GM21786 (cell line): ENCODE data around the gene SLC18A3.

Experiments
- ATAC-seq: cut with Tn5 transposase; IDR thresholded peaks from one replicate; pipeline ENCODE4 v1.9.1; 2021; ENCODE audit not compliant: unreplicated experiment

Gene SLC18A3

GRCh38 chr10:49625411-49625810 is 15.3 kb downstream of the SLC18A3 start:
- no peak for ATAC-seq

DNA sequence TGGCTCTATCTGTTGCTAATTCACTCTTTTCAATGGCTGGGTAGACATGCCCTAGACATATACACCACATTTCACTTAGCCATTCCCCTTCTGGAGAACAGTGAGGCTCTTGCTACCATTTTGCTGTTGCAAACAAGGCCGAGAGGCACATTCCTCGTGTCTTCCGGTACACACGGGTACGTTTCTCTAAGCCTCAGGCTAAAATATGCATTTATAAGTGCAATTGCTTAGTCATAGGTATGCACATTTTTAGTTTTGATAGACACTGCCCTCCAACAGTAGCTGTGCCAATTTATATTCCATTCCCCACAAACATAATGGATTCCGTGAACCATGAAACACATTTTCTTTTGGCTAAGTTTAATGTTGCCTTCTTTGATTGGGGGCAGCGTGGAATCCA is 16.9 kb downstream of the SLC18A3 start:
- ATAC-seq: no peak

DNA sequence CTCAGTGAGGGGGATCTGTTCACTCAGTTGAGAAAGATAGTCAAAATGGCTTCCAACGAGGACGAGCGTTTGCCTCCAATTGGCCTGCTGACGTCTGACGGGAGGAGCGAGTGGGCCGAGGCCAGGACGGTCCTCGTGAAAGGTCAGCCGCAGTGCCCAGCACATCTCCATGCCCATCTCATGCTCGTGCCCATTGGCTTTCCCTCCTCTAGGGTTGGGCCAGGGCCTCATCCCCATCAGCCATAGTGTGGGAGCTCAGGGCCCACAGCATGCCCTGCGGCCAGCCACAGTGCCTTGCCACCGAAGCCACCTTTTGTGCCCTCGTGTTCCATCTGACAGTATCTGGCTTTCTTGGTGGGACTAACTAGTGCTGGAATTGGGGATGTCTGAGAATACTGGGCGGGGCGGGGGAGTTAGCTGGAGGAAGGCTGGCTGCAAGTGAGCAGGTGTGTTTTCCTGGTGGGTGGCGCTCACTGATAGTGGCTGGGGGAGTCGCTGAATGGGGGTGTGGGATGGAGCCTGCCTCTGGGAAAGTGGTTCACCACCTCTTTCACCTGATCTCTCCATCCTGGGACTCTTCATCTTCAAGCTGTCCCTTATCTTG is 17.6 kb downstream of the SLC18A3 start:
- ATAC-seq: no peak

DNA sequence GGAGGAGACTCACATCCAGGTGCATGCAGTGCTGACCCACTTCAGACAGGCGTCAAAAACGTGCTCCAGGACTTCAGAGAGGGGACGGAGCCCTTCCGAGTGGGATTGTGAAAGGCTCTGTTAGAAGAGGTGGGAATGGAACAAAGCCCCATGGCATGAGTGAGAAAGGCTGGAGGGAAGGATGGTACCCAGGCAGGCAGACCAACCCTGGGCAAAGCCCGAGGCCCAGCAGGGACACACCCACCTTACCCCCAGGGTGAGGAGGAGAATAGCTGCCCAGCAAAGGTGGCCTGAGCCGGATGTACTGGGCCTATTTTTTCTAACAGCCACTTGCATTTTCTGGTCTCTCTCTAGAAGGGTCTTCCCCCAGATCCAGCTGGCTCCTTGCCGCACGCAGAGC is 18.5 kb downstream of the SLC18A3 start:
- no peak for ATAC-seq

GRCh38 chr10:49629431-49629881 is 19.3 kb downstream of the SLC18A3 start:
- no peak for ATAC-seq

DNA sequence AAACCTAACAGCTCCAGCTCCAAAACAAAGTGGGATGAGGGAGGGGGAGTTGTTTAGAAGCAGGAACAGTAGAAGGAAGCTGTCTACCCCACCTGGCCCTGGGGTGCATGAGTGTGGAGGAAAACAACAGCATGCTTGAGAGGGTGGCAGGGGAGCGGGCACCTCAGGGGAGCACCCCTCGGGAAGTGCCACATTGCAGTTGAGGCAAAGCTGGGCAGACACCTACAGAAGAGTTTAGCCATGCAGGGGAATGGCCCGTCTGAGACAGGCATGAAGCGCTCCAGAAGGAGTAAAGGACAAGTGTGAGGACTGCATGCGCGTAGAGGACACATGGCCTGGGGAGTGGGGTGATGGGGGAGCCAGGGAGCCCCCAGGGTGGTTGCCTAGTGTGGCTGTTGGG is 21.9 kb downstream of the SLC18A3 start:
- ATAC-seq: no peak

DNA sequence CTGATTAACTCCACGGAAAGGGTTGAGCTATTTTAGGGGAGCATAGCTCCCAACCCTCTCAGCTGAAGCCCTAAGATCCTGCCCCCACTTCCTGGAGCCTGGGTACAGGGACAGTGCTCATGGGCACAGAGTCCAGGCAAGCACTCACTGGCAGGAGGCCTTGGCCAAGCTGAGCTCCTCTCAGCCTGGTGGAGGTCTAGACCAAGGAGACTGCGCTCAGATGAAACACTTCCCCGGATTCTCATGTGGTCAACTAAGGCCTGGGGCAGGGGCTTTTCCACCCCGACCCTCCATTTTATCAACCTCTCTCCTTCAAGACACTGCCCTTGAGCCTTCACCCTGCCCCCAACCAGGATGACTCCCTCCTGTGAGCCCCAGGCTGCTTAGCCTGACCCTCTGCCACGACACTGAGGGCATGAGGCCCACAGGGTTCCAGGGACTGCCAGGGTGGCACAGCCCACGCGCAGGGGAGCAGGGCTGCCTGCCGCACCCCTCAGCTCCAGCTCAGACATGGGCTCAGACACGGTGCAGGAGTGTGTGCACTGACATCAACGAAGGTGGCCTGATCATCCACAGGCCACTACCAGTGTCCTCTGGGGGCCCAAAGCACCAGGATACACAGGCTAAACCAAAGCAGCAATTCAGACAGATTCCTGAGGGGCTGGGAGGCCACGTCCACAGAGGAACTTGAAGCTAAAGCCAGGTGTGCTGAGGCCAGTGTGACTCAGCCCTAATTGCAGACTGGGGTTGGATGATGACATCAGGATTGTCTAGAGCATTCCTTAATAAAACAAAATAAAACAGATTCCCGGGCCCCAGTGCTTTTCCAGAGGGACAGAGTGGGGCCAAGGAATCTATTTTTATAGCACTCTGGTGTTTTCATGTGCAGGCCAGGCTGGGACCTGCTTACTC is 22.6 kb downstream of the SLC18A3 start:
- ATAC-seq: no peak

DNA sequence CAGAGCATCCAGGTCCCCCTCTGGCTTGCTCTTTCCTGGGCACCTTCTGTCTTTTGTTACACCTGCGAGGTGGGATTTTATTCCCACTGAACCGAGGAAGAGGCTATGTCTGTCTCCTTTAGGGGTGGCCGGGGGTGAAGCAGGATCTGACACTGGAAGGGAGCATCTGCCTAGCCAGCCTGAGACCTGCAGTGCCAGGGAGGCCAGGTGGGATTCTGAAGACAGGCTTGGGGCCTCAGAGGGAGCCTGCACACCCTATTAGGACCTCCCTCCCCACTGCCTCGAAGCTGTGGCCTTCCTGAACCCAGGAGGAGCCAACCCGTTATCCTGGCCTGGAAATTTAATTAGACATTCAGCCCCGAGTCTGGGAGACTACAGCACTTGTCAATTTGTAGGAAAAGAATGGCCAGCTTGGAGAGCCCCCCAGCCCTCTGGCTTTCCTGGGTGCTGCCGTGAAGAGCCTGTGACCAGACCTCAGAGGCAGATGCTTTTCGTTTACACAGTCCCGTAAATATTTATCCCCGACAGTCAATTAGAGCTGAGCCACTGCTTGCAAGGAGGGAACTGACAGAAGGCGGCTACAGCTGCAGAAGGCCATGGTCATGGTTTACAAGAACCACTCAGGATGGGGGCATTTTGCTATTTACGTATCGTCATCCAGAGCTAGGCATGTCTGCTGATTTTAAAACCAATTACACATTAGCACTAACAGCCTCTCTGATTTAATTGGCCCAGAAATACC is 23.4 kb downstream of the SLC18A3 start:
- no peak for ATAC-seq

- ATAC-seq: no peak
These were observed 24.1 kb downstream of the SLC18A3 start for GRCh38 chr10:49634069-49634660.

DNA sequence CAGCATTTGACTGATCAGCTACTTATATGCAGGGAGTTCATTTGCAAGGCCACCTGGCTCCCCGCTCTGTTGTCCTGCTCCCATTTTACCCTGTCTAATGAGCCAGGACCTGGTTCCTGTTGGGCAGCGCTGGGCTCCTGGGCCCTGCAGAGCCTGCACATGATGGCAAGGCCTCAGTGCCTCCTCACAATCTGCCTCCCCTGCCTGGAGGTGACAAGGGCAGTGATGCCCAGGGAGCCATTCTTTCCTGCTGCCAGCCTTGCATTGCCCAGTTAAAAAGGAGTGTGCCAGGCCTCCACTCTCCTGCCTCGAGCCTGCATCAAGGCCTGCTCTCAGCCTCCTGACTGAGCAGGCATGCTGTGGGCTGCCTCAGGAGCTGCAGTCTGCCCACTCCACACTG is 32.2 kb downstream of the SLC18A3 start:
- no peak for ATAC-seq

DNA sequence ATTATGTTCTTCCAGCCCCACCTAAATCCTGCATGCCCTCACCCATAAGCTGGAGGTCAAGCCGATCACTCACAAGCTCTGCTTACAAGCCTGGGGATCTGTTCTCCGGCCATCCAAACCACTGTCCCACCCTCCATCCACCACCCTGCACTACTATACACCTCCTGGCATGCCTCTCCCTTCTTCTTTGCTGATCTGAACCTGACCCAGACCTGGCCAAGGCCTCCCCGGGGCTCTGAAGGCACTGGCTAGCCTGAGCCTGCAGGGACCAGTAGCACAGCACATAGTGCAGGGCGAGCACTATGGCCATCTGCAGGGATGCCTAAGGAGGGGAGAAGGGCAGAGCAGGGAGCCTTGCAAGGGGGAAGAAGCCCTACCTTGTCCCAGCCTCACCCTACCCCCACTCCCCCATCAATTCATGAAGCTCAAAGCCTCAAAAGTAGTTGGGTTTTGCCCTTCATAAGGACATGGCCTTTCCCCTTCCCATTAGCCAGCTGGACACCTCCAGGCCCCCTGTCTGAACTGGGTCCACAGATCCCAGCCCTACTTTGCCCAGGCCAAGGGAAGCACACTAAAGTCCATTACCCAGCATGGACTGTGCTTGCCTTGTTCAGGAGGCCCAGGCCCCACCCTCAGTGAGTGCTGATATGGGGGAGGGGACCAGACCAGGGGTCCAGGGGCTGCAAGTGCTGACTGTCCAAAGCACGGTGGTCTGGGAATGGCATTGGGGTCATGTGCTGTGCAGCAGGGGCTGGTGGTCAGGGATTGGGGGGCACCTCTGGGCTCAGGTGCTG is 33.3 kb downstream of the SLC18A3 start:
- no peak for ATAC-seq

- no peak for ATAC-seq
These were observed 34.0 kb downstream of the SLC18A3 start for GRCh38 chr10:49644035-49644646.

GRCh38 chr10:49645417-49645816 is 35.3 kb downstream of the SLC18A3 start:
- no peak for ATAC-seq

DNA sequence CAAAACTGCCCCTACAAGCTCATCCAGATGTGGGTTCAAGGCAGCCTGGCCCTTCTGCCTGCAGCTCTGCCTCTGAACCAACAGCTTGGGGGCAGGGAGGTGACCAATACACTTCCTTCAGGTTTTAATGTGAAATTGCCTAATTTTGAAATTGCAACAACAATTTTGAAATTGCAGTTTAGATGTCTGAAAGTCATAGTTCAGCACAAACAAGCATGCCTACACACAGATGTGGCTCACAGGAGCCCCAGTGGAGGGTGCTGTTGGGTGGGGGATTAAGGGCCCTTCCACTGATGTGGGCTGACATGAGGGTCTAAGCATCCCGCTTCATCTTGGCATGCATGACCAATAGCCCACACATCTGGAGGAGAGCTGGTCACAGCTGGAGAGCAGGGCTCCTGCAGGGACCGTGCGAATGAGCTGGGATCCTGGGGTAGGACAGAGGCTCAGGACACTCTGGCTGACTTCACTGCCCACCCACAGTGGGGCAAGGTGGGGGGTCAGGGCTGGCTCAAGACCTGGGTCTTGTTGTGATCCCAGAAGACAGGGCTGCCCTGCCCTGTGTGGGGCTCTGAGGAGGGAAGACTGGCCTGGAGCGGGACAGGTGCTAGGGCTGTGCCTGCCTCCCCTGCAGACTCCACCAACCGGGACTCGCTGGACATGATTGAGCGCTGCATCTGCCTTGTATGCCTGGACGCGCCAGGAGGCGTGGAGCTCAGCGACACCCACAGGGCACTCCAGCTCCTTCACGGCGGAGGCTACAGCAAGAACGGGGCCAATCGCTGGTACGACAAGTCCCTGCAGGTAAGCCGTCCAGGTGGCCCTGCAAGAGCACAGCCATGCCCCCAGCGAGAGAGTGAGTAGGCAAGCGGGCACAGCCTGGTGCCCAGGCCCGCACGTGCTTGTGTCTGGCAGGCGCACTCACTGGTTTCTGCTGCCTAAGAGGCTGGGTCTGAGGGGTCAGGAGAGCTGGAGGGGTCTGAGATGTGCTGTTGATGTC is 36.1 kb downstream of the SLC18A3 start:
- no peak for ATAC-seq

DNA sequence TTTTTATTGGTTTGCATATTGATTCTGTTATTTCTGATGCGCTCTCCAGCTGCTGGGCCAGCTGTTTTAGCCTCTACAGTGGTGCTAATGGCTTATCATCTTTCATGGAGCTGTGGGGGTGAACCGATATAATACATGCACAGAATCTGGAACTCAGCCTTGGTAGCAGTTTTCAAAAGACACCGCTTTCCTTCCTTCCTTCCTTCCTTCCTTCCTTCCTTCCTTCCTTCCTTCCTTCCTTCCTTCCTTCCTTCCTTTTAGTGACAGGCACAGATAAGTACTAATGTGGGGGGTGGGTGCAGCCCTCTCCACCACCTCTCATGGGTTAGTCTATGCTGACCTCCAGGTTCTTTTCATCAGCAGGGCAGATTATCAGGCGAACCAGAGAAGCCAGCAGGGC is 37.4 kb downstream of the SLC18A3 start:
- no peak for ATAC-seq

- no peak for ATAC-seq
These were observed 38.1 kb downstream of the SLC18A3 start for GRCh38 chr10:49647985-49648795.

DNA sequence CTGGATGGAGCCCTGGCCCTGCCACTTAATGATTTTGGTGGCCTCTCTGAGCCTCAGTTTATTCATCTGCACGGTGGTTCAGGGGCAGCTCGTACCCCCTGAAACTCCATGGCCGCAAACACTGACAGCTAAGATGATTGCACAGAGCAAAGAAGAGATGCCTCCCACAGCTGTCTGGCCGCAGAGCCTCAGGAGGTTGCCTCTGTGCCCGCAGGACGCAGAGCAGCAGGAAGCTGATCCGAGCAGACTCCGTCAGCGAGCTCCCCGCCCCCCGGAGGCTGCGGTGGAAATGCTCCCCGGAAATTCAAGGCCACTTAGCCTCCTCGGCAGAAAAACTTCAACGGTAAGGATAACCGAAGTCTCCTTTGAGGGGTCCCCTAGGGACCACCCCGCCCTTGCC is 39.2 kb downstream of the SLC18A3 start:
- ATAC-seq: no peak
